HG02678 (cell line): Measurements from ENCODE around the gene SOX21.
"Not testable (repeated sequence)": the region's sequence is repeated elsewhere in the genome, so short reads cannot be mapped to it uniquely, and the experiment has no call there.

ENCODE experiments used
- ATAC-seq: cut with Tn5 transposase; IDR thresholded peaks from one replicate; pipeline ENCODE4 v1.9.1; 2021; ENCODE audit warnings: mild to moderate bottlenecking, moderate library complexity; ENCODE audit not compliant: unreplicated experiment

Gene SOX21

DNA sequence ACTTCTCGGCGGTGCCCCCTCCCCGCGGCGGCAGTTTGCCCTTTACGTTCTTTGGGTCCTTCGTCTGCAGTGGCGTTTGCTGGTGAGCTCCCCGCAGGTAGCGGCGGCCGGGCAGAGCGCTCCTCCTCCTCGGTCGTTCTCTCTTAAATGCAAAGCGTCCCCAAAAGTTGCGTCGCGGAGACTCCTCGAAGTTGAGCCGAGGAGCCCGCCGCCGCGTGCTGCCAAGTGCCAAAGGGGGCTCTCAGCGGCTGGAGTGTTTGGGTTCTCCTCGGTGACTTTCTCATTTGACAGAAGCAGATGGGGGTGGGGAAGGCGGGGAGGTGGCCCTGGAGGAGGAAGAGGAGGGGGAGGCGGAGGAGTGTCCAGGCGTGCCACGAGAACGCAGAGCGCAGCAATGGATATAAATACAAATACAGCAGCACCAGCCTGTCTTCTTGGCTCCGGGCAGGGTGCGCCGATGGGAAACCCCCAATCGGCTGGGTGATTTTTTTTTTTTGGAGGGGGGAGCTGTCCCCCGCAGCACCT, at the start of gene SOX21:
TSS of gene SOX21 (minus strand) at position 259 of the 525 bp plus-strand sequence. CDS start 496 bp downstream, outside the sequence.
- ATAC-seq, result no peak

DNA sequence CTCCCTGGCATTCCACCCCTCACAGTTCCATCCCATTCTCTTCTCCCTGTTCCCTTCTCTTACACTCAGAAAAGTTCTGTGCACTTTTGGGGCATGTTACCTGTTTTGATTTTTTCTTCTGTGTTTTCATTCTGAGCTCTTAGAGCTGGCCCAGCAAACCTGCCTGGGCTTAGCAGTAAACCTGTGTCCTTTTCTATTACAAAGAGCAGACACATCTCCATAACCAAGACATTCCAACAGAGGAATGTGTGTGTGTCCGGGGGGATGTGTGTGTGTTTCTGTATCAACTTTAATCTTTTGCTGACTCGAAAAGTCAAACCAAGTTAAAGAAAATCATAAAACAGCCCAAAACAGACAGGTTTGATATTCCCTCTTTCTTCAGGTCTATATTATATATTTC, 49.1 kb upstream of the SOX21 start:
- ATAC-seq, result no peak

DNA sequence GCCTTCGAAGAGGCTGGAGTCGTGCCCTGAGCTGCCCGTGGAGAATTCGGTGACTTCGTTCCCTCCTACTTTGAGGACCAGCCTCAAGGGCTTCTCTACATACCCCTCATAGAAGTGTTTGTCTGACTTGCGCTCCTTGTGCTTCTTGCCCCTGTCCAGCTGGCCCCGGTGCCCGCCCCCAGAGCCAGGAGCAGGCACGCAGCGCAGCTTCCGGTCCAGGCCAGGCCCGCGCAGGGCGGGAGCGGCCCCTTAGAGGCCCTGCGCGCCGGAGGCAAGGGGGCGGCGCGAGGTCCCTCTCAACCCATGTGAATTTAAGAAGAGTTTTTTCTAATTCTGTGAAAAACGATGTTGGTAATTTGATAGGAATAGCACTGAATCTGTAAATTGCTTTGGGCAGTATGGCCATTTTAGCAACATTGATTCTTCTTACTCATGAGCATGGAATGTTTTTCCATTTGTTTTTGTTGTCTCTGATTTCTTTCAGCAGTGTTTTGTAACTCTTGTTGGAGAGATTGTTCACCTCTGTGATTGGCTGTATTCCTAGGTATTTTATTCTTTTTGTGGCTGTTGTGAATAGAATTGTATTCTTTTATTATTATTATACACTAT, 46.9 kb upstream of the SOX21 start:
- ATAC-seq, result no peak

DNA sequence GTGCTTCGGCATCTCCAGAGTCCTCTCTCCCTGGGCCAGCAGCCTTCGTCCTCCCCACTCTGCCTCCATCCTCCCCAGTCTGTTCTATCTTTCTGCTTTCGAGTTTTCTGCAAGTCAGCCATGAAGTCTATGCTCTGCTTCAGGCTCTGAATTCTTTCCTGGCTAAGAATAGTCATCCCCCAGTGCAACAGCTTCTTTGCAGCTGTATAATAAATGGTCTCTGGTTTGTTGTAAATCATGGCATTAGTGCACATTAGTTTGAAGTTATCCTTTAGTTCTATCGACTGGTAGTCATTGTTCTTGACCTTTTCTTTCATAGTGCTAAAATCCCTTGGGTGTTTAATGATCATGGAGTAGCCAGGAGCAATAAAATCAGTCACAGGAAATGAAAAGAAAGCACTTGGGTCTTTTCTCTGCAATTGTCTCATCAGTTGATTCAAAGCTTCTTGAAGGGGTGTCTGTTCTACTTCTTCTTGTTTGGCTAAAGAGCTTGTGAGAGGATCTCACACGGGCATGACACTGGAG, 46.2 kb upstream of the SOX21 start:
- ATAC-seq, result no peak

DNA sequence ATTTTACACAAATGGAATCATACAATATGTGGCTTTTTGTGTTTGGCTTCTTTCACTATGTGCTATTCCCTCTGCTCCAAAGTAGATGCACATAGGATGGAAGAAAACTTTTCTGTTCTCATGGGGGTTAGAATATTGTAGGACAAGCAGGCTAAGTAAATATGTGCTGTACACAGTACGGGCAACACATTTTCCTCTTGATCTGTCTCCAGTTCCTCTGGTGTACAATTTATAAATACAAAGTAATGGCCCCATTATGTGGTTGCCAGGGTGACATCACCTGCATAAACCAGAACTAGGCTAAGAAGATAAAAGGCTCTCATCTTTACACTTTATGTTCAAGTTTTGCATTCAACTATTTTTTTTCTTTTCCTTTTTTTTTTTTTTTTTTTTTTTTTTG, 41.0 kb upstream of the SOX21 start:
- no peak for ATAC-seq

DNA sequence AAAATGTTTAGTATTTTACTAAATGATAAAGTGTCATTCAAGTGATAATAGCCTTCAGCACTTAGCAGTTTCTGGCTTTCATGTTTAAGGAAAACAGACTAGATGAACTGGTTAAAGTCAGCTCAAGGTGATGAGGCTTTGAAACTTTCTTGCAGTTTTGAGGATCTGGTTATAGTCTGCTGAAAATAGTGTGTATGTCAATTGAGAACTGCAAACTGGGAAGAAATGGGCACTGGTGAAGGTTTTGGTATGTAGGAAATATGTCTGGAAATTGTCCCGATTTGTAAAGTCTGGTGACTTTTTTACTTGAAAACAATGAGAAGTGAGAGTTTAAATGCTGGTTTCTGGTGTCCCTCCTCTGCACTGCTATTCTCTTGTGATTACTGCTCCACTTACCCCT, 36.8 kb upstream of the SOX21 start:
- ATAC-seq, result no peak

DNA sequence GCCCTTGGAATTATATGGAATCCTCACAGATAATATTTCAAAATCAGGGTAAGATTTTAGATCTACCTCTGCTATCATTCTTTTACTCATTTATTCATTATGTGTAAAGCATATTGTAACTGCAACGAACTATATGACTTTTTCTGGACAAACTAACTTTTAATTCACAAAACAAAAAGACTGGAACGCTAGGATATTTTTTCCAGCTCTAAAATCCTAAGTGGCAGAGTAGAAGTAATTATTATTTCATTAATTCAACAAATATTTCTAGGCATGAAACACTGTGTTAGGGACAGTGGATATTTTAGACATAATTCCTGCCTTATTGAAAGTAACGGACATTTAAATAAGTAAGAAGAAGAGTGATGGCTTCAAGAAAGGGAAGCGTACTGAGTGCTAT, 26.9 kb upstream of the SOX21 start:
- no peak for ATAC-seq

DNA sequence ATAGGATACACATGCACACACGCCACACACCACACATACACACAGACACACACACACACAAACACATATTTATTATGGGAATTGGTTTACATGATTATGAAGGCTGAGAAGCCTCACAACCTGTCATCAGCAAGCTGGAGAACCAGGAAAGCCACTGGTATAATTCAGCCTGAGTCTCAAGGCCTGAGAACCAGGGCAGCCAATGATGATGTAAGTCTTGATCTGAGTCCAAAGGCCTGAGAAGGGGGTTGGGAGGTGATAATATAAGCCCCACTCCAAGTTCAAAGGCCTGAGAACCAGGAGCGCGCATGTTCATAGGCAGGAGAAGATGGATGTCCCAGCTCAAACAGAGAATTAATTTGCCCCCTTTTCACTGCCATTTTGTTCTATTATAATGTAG, 18.7 kb upstream of the SOX21 start:
- no peak for ATAC-seq

DNA sequence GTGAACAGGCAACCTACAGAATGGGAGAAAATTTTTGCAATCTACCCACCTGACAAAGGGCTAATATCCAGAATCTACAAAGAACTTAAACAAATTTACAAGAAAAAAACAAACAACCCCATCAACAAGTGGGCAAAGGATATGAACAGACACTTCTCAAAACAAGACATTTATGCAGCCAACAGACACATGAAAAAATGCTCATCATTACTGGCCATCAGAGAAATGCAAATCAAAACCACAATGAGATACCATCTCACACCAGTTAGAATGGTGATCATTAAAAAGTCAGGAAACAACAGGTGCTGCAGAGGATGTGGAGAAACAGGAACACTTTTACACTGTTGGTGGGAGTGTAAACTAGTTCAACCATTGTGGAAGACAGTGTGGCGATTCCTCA, 17.6 kb upstream of the SOX21 start:
- not testable (repeated sequence) for ATAC-seq

DNA sequence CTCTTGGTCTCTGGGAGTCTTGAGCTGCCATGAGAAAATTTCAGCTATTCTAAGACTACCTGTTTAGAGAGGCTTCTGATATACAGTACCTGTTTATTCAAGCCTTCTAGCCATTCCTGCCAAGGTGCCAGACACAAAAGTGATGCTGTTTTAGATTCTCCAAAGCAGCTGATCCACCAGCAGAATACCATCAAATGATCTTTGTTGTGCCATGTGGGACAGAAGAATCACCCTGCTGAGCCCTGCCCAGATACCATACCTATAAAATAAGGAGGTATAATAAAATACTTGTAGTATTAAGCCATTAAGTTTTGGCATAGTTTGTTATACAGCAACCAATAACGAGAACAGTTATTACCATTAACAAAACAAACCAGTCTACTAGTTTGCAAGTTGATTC, 14.1 kb upstream of the SOX21 start:
- ATAC-seq, result no peak

DNA sequence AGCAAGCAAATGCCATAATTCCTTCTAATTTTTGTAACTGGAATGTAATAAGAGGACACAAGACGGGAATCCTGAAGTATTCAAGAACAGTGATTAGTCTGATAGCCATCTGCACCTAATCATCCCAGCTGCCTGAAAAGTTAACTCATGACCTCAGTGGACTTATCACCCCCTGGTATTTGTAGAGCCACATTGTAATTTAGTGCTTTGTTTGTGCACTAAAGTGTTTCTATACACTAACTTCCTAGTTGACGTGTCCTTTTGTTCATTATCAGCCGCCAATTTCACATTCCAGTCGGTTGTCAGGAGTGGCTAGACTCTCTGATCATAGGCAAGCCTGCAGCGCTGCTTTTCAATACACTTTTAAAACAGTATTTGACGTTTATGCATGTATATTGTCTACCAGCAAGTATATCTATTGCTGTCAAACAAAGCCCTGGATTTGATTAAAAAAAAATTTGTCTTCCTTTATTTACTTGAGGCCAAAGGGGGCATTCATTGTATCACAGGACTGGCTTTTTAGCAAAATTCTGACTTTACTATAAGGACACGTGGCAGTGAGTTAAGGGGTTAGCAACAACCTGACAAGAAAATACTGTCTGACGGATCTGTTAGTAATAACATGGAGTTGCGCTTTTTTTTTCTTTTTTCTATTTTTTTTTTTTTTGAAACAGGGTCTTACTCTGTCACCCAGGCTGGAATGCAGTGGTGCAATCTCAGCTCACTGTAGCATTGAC, 10.4 kb upstream of the SOX21 start:
- ATAC-seq, result no peak

DNA sequence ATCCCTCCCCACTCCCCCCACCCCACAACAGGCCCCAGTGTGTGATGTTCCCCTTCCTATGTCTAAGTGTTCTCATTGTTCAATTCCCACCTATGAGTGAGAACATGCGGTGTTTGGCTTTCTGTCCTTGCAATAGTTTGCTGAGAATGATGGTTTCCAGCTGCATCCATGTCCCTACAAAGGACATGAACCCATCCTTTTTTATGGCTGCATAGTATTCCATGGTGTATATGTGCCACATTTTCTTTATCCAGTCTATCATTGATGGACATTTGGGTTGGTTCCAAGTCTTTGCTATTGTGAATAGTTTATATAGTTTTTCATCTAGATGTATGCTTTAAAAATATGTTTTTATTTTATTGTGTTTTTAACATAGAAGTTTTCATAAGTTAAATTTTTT, 6.4 kb upstream of the SOX21 start:
- ATAC-seq, result not testable (repeated sequence)

DNA sequence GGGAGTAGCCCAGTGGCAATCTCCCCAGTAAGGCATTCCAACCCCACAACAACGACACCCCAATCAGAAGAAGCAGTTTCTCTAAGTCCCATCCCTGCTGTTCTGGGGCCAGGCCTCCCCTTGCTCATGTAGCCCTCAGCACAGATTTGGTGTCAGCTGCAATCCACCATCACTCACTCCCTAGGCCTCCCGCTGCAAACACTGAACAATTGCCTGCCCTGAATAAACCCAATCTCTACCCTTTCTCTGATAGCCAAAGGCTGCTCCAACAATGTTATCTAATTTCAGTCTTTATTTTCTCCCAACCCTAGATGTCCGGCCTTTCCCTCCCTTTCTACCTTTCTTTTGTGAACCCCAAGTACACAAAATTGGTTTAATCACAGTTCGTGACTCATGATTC, 5.6 kb upstream of the SOX21 start:
- no peak for ATAC-seq

DNA sequence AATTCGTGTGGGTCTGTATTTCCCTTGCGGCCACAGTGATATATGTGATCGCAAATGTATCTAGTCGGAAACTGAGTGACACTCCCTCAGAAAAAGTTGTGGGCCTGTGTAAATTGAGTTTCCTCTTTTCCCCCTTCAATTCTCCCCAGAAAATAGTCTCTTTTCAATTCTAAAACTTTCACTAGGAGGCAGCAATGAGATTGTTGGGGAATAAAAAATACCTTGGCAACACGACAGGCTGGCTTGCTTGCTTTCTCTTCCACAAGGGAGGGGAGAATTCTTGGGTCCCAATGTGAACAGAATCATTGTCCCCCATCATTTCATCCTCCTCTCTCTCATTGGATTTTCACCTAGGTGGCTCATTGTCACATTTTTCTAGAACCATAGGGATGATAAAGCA, 3.7 kb upstream of the SOX21 start:
- ATAC-seq, result no peak

DNA sequence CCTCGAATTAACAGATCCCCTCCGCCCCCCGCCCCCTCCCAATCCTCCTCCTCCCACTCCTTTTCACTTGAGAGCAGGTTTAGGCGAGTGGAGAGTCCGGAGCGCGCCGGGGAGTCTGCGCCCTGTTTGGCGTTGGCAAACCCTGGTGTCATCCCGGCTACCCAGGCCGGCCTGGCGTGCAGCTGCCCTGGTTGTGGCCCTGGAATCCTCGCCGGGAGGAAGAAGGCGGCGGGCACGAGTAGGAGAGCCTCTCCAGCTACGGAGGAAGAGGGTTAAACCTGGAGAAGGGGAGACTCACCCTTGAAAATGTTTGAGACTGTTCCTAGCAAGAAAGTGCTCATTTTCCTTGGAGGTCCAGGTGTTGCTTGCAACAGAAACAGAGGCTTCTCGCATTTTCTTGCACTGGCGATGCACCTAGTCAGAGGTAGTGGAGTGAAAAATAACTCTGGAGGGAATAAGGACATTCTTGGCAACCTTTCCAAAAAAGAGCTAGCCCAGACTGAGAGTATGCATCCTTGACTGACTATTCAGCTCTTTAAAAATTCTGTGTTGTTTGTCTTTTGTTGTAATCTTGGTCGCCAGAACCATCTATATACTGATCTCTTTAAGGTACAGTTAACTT, 1.3 kb upstream of the SOX21 start:
- no peak for ATAC-seq

DNA sequence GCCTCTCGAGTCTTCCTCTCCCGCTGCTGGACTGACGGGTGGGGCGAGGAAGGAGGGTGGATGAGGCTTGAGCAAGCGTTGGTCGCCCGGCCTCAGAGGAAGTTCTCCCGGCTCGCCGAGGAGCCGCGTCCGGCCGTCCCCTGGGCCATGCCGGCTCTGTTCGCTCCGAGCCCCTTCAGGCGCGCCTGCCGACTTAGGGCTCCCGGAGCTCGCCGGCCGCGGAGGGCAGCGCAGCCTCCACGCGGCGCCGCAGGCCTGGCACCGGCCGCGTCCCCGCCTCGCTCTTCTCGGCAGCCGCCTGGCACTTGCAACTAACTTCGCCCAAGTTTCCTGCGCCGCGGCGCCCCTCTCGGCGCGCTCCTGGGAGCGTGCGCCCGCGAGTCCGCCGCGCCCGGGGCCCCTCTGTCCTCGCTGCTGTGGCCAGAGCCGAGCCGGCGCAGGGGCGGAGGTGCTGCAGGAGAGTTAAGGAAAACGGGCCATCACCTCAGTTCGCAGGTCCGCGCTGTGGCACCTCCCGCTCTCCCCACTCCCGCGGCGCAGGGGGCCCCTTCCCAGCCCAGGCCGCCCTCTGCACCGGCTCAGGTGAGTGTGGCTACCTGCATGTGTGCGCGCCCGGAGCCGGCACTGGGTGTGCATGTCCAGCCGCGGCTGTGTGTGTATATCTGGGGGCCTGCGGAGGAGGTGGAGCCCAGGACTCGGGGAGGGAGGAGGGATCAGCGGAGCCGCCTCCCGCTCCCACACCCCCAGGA, 641 bp upstream of the SOX21 start:
- ATAC-seq, result no peak

DNA sequence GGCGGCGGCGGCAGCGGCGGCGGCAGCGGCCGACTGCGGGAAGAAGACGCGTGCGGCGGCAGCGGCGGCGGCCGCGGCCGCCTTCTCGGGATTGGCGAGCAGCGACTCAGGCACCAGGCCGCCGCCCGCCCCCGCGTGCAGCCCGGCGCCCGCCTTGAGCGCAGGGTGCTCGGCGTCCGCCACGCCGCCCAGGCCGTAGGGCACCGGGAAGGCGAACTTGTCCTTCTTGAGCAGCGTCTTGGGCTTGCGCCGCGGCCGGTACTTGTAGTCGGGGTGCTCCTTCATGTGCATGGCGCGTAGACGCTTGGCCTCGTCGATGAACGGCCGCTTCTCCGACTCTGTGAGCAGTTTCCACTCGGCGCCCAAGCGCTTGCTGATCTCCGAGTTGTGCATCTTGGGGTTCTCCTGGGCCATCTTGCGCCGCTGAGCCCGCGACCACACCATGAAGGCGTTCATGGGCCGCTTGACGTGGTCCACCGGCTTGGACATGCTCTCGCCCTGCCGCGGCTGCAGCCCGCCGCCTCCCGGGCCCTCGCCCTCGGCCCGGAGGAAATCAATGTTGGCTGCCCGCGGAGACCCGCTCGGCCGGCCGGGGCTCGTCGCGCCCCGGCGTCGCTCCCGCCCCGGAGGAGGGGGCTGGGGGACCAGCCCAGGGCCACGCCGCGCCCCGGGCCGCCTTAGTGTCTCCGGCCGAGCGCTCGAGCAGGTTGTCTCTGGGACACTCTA, 621 bp downstream of the SOX21 start:
- ATAC-seq, result peak; percentile 18

DNA sequence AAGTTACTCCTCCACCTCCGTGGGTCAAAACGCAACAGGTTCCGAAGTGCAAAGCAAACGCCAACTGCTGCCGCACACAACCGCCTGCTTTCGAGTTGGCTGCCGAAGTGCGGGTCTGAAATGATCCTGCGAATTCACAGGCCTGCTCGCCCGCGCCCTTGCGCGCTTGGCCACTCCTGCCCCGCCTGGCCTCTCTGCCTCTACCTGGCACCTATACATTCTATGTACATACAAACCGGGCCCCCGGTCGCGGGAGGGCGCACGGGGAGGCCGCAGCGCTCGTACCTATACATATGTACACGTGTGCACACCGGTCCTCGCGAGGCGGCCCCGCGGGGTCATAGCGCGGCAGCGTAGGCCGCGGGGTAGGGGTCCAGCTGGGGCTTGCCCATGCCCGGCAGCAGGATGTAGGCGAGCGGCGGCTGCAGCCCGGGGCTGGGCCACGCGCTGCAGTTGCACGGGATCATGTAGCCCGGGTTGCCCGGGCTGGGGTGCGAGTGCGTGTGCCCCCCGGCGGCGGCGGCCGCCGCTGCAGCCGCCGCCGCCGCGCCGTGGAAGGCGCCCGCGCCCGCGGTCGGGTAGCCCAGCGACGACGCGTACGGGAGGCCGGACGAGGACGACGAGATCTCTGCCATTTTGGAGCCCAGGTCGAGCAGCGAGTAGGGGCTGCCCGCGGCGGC, 1.3 kb downstream of the SOX21 start:
- ATAC-seq, result peak; percentile 44

DNA sequence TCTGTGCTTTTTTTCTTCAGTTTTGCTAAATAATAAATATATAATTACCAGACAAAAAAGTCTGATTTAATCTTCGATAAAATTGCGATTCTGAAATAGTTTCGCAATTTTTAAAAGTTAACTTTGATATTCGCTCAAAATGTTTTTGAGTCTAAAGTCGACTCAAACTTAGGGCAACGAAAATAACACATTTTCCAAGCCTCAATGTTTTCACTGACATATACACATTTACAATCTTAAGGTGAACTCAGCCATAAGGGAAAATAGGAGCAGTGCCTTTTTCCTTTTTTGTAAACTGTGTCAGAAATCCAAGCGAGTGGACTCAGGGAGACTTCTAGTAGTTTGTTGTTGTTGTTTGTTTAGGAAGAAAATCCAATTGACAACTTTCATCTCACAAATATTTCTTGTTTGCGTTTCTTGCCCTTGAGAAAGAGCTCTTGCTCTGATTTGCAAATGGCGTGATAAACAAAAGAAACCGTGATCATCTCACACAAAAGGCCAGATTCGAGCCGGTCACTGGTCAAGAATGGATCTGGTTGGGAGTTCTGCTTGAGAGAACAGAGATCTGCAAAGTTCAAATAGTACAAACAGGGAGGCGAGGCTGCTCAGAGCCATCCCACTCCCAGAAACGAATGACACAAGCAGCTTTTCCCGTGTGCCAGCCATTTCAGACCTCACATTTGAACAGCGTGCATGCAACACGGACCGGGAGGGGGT, 2.1 kb downstream of the SOX21 start:
- no peak for ATAC-seq
